ENCODE measurements around the gene LRRC8D. TPM values are rescaled to one million over a fixed set of nuclear protein-coding genes. Genes with fewer than 3 reads are reported as not detected.
"Not testable (repeated sequence)": the region's sequence is repeated elsewhere in the genome, so short reads cannot be mapped to it uniquely, and the experiment has no call there.

LRRC8D gene
- 15.2 and 22.2 TPM in 2 replicates for total RNA-seq (2014; rRNA removed; shearing (Covaris generic))
- polyA plus RNA-seq (2015; cell fraction: cytosol; rRNA removed) = 18.9 and 21.7 TPM in 2 replicates
- polyA plus RNA-seq (2015; cell fraction: nucleus; rRNA removed) = 15.5 and 18.3 TPM in 2 replicates

GRCh38 chr1:89820422-89821321, at the start of gene LRRC8D:
TSS of gene LRRC8D (plus strand) at chr1:89821032. CDS start at chr1:89933069, 112,037 bp downstream.
- peak; percentile 76 for DNase-seq (ENCODE audit: low read depth)

GRCh38 chr1:89771991-89772560, 48.8 kb upstream of the LRRC8D start:
- DNase-seq (ENCODE audit: low read depth) = no peak

GRCh38 chr1:89776104-89776503, 44.7 kb upstream of the LRRC8D start:
- not testable (repeated sequence) for DNase-seq (ENCODE audit: low read depth)

GRCh38 chr1:89777271-89777670, 43.6 kb upstream of the LRRC8D start:
- DNase-seq (ENCODE audit: low read depth) = not testable (repeated sequence)

- no peak for DNase-seq (ENCODE audit: low read depth)
These were observed 41.5 kb upstream of the LRRC8D start for GRCh38 chr1:89779151-89779940.

GRCh38 chr1:89780721-89781120, 40.1 kb upstream of the LRRC8D start:
- peak; percentile 66 for DNase-seq (ENCODE audit: low read depth)

GRCh38 chr1:89781494-89782126, 39.2 kb upstream of the LRRC8D start:
- no peak for DNase-seq (ENCODE audit: low read depth)

- no peak for DNase-seq (ENCODE audit: low read depth)
These were observed 34.1 kb upstream of the LRRC8D start for GRCh38 chr1:89786628-89787214.

- DNase-seq (ENCODE audit: low read depth) = no peak
These were observed 30.2 kb upstream of the LRRC8D start for GRCh38 chr1:89790592-89790991.

- no peak for DNase-seq (ENCODE audit: low read depth)
These were observed 29.6 kb upstream of the LRRC8D start for GRCh38 chr1:89791064-89791726.

- no peak for DNase-seq (ENCODE audit: low read depth)
These were observed 26.4 kb upstream of the LRRC8D start for GRCh38 chr1:89794406-89794805.

GRCh38 chr1:89795571-89795970, 25.3 kb upstream of the LRRC8D start:
- not testable (repeated sequence) for DNase-seq (ENCODE audit: low read depth)

GRCh38 chr1:89797876-89798275, 23.0 kb upstream of the LRRC8D start:
- not testable (repeated sequence) for DNase-seq (ENCODE audit: low read depth)

- peak; percentile 78 for DNase-seq (ENCODE audit: low read depth)
These were observed 21.3 kb upstream of the LRRC8D start for GRCh38 chr1:89799495-89799894.

- DNase-seq (ENCODE audit: low read depth) = no peak
These were observed 20.7 kb upstream of the LRRC8D start for GRCh38 chr1:89800022-89800655.

GRCh38 chr1:89800718-89801117, 20.1 kb upstream of the LRRC8D start:
- DNase-seq (ENCODE audit: low read depth) = no peak

- no peak for DNase-seq (ENCODE audit: low read depth)
These were observed 18.8 kb upstream of the LRRC8D start for GRCh38 chr1:89802051-89802450.

GRCh38 chr1:89802841-89803240, 18.0 kb upstream of the LRRC8D start:
- peak; percentile 37 for DNase-seq (ENCODE audit: low read depth)

- DNase-seq (ENCODE audit: low read depth) = peak; percentile 67
These were observed 16.1 kb upstream of the LRRC8D start for GRCh38 chr1:89804642-89805237.

All from HT1080 (cell line).